Measurements from ENCODE around the gene CSTA. TPM values are rescaled to one million over a fixed set of nuclear protein-coding genes. Genes with fewer than 3 reads are reported as not detected.

The CSTA gene
- total RNA-seq, 2 experiments from 2014 or later = 1.2 to 1.4 TPM

GRCh38 chr3:122307094-122307687, 17.9 kb upstream of the CSTA start:
- H3K4me1 Mint-ChIP-seq (ENCODE audit: low read depth) = no peaks in the 10 kb centered on the region
- no peaks in the 10 kb centered on the region for H3K27me3 ChIP-seq (ENCODE audit: control insufficient read depth in 1 of 2, insufficient read depth in 2 of 2, low read length in 2 of 2)
- H3K27me3 Mint-ChIP-seq = no peaks in the 10 kb centered on the region
- POLR2A ChIA-PET = interaction anchor here (1.1 kb wide), 1 partner anchor 15 kb away, joined by 3 read pairs; no protein-coding TSS in a partner anchor
- H3K4me3 ChIP-seq (ENCODE audit: low read length) = no peak overlapping the region
- no peak overlapping the region for H3K4me3 Mint-ChIP-seq
- no peaks in the 10 kb centered on the region for H3K9me3 ChIP-seq (ENCODE audit: control insufficient read depth in 1 of 2, insufficient read depth in 1 of 2, low read length in 2 of 2)
- H3K9me3 Mint-ChIP-seq = no peaks in the 10 kb centered on the region
- H3K27ac Mint-ChIP-seq = no peak overlapping the region
- TF ChIP-seq CTCF (IDR thresholded peaks at IDR 0.05) = no peak
- no peak for DNase-seq
- H3K36me3 Mint-ChIP-seq (ENCODE audit: low read depth) = no peaks in the 10 kb centered on the region
- CTCF ChIA-PET = no interaction called here
- no peak for ATAC-seq (ENCODE audit: poor library complexity)
- intact Hi-C loops (cut with DNase I, micrococcal nuclease) = no loop called here
- H3K27ac ChIP-seq (ENCODE audit: low read depth in 1 of 2, low read length in 2 of 2) = no peak overlapping the region
- H3K36me3 ChIP-seq (ENCODE audit: insufficient read depth, low read length) = no peaks in the 10 kb centered on the region
- peaks cover 2% of the 10 kb centered on the region for H3K4me1 ChIP-seq (ENCODE audit: insufficient read depth, low read length)

- intact Hi-C loops (cut with DNase I, micrococcal nuclease) = no loop called here
- H3K27me3 ChIP-seq (ENCODE audit: control insufficient read depth in 1 of 2, insufficient read depth in 2 of 2, low read length in 2 of 2) = no peaks in the 10 kb centered on the region
- H3K36me3 ChIP-seq (ENCODE audit: insufficient read depth, low read length) = no peaks in the 10 kb centered on the region
- no peak for TF ChIP-seq CTCF (IDR thresholded peaks at IDR 0.05)
- ATAC-seq (ENCODE audit: poor library complexity) = no peak
- Mint-ChIP-seq H3K36me3 (ENCODE audit: low read depth) (no peaks in the 10 kb centered on the region), H3K4me3 (no peak overlapping the region), H3K9me3 (no peaks in the 10 kb centered on the region), H3K27me3 (no peaks in the 10 kb centered on the region), H3K27ac (no peak overlapping the region), H3K4me1 (ENCODE audit: low read depth) (peaks cover 3% of the 10 kb centered on the region)
- H3K9me3 ChIP-seq (ENCODE audit: control insufficient read depth in 1 of 2, insufficient read depth in 1 of 2, low read length in 2 of 2) = no peaks in the 10 kb centered on the region
- POLR2A ChIA-PET = interaction anchor here (1.1 kb wide), 1 partner anchor 15 kb away, joined by 3 read pairs; no protein-coding TSS in a partner anchor
- H3K27ac ChIP-seq (ENCODE audit: low read depth in 1 of 2, low read length in 2 of 2) = no peak overlapping the region
- no peak for DNase-seq
- H3K4me1 ChIP-seq (ENCODE audit: insufficient read depth, low read length) = peaks cover 8% of the 10 kb centered on the region
- CTCF ChIA-PET = no interaction called here
- H3K4me3 ChIP-seq (ENCODE audit: low read length) = no peak overlapping the region
Measured at GRCh38 chr3:122307976-122308375, 17.1 kb upstream of the CSTA start.

- Histone ChIP-seq H3K27me3 (ENCODE audit: control insufficient read depth in 1 of 2, insufficient read depth in 2 of 2, low read length in 2 of 2) (no peaks in the 10 kb centered on the region), H3K36me3 (ENCODE audit: insufficient read depth, low read length) (no peaks in the 10 kb centered on the region), H3K4me3 (ENCODE audit: low read length) (no peak overlapping the region), H3K4me1 (ENCODE audit: insufficient read depth, low read length) (peaks cover 11% of the 10 kb centered on the region), H3K9me3 (ENCODE audit: control insufficient read depth in 1 of 2, insufficient read depth in 1 of 2, low read length in 2 of 2) (no peaks in the 10 kb centered on the region), H3K27ac (ENCODE audit: low read depth in 1 of 2, low read length in 2 of 2) (no peak overlapping the region)
- H3K9me3 Mint-ChIP-seq = no peaks in the 10 kb centered on the region
- intact Hi-C loops (cut with DNase I, micrococcal nuclease) = no loop called here
- ChIA-PET POLR2A (no interaction called here), CTCF (no interaction called here)
- H3K4me3 Mint-ChIP-seq = no peak overlapping the region
- H3K27me3 Mint-ChIP-seq = no peaks in the 10 kb centered on the region
- H3K36me3 Mint-ChIP-seq (ENCODE audit: low read depth) = no peaks in the 10 kb centered on the region
- peaks cover 7% of the 10 kb centered on the region for H3K4me1 Mint-ChIP-seq (ENCODE audit: low read depth)
- no peak for TF ChIP-seq CTCF (IDR thresholded peaks at IDR 0.05)
- no peak overlapping the region for H3K27ac Mint-ChIP-seq
- no peak for ATAC-seq (ENCODE audit: poor library complexity)
- DNase-seq = no peak
Measured at GRCh38 chr3:122310361-122310760, 14.7 kb upstream of the CSTA start.
